HG03108 (cell line): ENCODE data around the gene TMEM187.
"Not testable (repeated sequence)": the region's sequence is repeated elsewhere in the genome, so short reads cannot be mapped to it uniquely, and the experiment has no call there.

Experiments
- ATAC-seq: cut with Tn5 transposase; IDR thresholded peaks from one replicate; pipeline ENCODE4 v1.9.1; 2021; ENCODE audit warnings: moderate library complexity; ENCODE audit not compliant: unreplicated experiment

The TMEM187 gene

DNA sequence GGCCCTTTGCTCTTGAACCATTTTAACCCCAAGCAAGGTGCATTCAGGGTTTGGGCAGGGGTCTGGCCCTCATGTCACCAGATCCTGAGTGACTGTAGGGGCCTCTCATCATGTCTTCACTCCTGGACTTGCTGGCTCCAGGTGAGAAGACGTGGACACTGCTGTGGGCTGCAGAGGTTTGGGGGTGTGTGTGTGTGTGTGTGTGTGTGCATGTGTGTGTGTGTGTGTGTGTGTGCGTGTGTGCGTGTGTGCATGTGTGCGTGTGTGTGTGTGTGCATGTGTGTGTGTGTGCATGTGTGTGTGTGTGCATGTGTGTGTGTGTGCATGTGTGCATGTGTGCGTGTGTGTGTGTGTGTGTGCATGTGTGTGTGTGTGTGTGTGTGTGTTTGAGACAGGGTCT lies 21.8 kb downstream of the TMEM187 start:
- not testable (repeated sequence) for ATAC-seq

DNA sequence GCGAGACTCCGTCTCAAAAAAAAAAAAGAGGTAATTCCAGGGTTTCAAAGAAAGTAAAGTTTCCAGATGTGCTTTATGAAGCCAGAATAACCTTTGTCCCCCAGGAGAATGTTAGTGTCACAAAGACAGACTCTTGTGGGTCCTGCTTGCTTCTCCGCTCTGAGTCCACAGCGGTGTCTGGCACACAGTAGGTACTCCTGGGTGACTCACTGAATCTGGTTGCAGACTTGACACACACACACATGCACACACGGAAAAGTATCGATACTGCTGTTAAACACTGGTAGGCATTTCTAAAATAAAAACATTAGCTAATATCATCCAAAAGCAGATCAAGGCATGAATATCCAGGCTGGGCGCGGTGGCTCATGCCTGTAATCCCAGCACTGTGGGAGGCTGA lies 22.9 kb downstream of the TMEM187 start:
- ATAC-seq: no peak

DNA sequence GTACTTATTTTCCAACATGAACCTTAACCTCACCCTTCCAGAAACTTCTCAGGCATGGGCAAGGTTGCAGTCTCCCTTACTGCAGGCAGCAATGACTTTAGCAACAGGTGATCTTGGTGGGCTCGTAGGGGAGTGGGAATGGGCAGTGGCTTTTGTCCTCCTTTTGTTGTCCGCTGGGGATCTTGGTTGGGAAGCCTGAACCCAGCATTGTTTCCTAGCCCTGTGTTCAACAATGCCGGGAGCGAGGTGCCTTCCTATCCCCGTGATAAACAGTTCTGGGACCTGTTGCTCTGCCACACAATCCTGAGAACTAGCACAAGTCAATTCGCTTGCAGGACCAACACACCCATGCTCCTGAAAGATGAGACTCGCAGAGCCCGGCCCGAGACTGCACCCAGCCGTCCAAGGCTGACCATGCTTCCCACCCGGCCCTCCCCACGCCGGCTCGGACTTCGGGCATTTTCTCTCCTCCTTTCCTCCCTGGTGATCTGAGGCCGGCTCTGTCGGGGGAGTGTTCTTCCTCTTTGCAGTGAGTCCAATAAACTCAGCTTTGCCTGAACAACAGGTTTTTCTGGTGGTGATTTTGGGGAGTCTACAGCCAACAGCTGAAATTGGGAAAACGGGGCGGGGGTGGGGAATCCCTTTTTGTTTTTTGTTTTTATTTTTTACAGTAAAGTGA lies 26.9 kb downstream of the TMEM187 start:
- ATAC-seq: no peak

DNA sequence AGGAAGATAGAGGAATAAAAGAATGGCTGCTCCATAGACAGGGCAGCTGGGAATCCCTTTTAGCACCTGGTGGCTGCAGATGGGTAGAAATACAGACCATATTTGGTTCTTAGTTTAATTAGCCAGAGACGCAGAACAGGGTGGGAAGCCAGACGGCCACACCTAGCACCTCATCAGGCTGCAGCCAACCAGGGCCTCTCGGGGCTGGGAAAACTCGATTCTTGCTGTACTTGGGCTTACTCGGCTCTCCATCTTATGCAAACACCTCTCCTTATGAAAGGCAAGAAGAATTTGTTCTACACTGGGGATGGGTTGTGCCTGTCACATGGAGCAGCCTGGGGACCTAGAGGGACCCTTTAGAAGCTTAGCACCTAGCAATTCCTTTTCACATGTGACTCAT lies 27.5 kb downstream of the TMEM187 start:
- ATAC-seq: no peak

DNA sequence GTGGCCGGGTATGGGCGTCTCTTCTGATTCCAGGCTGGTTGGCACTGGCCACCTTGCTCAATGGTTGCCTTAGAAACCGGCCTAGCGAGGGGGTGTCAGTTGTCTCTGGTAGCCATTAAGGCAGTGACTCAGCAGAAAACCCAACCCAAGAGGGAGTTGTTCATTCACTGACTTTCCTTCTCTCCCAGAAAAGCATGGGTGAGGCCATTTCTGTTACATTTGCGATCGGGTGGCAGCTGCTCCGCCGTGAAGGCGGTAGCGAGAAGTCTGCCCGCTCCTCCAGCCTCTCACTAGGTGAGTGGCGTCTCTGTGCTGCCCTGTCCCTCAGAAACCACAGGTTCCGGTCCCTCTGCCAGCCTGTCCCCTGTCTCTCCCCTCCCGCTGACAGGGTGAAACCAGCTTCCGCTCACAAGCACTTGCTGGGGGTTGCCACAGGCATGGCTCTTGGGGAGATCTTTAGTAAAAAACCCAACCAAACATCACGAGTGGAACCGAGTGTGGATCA lies 29.7 kb downstream of the TMEM187 start:
- peak; percentile 65 for ATAC-seq

DNA sequence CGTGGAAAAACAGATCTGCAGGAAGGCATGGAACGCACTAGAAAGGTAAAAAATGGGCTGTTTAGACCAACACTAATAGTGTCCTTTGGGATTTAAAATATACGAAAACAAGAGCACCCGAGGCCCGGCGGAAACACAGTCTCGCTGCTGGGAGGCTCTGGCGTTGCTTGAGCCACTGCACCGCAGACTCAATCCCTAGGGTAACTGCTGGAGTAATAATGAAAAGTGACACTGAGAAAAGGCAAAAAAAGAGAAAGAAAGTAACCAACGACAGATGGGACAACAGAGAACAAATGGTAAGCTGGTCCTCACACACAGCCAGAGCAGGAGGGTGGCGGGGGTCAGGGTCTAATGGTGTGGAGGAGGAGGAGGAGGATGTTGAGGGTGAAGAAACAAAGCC lies 31.8 kb downstream of the TMEM187 start:
- no peak for ATAC-seq

DNA sequence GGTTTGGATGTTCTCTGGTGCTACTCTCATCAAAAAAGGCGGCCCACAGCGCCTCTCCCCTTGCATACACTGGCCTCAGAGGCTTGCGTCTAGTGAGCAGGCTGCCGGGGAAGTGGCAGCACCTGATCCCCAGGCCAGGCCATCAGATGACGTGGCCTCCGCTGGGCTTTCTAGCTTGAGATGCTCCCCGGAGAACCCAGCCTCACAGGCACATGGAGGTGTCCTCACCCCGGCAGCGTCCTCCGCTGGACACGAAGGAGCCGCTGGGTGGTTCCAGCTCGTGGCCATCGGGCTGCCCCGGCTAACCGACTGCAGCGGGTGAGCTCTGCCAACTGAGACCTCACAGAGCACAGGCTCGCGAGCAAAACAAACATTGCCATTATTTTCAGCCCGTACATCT lies 34.4 kb downstream of the TMEM187 start:
- ATAC-seq: no peak

DNA sequence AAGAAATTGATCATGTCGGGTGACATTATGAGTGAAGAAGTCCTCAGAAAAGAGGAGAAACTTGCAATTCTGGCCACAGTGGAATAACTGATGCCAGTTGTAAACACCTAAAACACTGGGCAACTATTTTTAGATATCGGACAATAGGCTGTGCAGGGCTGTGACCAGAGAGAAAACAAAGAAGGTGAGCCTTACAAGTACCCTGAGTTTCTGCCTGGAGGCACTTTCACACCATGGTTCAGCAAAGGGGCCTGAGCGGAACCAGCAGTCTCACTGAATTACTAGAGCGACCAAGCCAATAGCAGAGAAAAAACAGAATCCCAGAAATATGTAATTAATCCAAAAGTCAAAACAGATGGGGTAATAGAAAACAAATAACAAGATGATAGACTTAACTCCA lies 36.0 kb downstream of the TMEM187 start:
- no peak for ATAC-seq

DNA sequence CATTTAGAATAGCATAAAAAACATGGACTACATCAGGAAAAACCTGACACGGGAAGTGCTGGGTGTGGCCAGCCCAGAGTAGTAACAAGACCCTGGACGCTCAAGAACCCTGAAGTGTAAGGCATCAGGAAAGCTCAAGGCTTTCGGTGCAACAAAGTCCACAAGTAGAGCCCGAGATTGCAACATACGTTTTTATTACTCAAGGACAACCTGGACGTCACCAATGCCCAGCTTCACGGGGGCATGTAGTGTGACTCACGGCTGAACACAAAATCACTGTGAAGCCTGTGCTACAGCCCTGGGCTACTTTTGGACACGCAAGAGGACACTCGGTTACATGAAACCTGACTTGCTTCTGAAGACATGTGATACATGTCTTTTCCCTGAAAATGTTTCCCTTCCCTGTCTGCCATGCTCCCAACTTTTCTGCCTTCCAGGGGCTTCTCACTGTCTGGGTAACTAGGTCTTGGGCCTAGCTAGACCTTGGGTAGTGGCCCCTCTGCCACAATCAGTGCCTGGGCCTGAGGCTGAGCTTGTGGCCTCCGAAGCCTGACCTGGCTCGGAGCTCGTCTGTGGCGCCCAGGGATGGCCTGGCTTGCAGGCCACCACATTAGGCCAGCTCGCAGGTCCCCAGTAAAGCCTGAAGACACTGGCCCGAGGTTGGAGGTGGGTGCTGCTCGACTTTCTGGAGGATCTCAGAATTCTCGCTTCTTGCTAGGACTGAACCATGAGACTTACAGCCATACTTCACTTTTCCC lies 38.0 kb downstream of the TMEM187 start:
- ATAC-seq: no peak

DNA sequence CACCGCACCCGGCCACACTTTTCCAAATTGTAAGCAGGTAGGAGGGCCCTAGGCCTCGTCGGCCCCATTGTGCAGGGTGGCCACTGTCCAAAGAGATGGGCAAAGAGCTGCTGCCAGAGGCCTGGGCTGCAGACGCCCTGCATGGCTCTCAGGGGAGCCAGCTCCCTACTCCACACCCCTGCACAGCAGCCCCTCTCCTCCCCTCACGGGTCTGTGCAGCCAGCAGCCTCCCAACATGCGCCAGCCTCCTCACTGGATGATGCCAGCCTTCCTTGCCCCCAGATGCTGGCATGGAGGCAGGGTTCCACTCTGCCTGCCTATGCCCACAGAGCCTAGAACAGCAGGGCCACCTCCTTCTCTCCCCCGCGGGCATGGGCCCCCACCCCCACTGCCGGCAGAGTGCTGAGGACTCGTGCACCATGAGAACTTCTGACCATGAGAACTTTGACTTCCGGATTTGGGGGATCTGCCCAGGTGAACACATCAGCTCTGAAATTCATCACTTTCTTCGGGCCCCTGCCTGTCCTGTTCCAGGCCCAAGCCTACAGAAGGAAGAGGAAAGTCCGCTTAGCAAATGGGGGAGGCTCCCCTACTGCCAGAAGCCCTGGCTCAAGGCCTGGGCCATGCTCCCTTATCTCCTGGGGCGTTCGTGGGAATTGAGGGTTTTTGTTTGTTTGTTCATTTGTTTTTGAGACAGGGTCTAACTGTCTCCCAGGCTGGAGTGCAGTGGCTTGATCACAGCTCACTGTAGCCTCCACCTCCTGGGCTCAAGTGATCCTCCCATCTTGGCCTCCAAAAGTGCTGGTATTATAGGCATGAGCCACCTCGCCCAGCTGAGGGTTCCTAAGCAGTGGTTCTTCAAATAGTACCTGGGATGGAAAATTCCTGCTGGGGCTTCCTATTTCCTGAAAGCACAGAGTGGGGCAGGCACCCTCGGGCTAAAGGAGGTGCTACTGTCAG lies 39.1 kb downstream of the TMEM187 start:
- ATAC-seq: no peak

DNA sequence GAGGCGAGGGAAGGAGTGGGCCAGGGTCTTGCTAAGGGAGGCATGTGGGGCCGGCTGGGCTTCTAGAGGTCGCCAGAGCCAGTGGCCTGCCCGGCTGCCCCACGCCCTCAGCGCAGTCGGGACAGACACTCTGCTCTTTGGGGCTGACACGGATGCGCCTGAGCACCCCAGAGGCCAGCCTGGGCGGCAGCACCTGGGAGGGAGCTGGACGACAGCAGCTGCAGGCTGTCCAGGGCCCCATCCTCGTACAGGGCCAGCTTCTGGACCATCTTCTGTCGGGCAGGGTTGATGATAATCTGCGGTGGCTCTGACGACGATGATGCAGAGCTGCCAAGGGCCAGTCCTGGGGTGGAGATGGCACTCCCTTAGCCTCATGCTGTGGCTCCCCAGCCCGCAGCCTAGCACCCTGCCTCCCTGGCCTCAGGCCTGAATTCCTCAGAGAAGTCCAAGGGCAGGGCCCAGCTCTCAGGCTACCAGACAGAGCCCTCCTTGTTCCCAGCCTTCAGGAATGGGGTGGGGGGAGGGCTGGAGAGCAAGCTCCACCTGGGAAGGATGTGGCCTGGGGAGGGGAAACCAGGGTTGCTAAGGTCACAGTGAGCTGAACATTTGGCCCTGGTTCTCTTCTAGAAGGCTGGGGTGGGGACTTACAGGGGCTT lies 39.9 kb downstream of the TMEM187 start:
- ATAC-seq: no peak

DNA sequence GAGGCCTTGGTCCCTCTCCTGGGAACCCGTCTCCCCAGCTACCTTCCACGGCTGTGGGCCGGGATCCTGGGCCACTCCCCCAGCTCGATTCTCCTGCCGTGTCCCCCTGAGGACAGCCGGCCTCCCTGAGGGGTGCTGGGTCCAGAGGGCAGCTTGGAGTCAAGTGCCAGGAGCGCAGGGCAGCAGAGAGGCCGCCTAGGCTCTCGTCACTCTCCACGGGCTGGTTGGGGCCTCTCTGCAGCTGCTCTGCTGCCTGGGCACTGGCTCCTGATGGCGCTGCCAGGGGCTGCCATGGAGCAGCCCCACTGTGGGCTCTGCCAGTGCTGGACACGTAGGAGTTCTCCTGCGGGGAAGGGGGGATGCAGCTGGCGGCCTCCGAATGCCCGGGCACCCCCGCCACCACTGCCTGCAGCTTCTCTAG lies 40.5 kb downstream of the TMEM187 start:
- no peak for ATAC-seq

DNA sequence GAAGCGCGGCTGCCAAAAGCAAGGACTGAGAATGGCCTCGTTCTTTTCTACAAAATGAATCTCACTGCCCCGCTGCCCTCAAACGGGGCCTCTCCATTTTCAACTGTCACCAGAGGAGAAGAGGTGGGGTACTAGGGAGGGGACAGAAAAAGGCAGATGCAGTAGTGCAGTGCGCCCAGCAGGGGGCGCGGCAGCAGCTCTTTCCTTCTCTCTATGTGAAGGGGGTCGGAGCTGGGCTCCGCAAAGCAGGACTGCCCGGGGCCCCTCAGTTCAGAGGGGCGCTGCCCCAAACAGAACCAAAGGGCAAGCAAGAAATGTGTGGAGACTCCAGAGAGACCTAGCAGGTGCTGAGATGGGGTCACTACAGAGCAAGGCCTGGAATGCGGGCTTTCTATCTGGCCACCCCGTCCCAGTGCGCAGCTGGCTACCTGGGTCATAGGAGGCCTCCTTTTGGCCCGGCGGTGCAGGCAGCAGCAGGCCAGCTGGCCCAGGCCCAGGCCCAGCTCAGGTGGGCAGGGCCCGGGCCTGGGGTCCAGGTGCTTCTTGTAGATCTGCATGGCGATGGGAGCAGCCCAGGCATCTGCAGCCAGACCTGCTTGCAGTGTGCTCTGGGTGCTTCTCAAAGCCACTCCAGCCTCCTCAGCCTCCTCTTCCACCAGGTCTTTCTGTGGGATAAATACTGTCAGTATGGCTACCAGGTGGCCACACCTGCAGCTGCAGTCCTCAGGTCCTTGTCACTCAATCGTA lies 41.2 kb downstream of the TMEM187 start:
- no peak for ATAC-seq

DNA sequence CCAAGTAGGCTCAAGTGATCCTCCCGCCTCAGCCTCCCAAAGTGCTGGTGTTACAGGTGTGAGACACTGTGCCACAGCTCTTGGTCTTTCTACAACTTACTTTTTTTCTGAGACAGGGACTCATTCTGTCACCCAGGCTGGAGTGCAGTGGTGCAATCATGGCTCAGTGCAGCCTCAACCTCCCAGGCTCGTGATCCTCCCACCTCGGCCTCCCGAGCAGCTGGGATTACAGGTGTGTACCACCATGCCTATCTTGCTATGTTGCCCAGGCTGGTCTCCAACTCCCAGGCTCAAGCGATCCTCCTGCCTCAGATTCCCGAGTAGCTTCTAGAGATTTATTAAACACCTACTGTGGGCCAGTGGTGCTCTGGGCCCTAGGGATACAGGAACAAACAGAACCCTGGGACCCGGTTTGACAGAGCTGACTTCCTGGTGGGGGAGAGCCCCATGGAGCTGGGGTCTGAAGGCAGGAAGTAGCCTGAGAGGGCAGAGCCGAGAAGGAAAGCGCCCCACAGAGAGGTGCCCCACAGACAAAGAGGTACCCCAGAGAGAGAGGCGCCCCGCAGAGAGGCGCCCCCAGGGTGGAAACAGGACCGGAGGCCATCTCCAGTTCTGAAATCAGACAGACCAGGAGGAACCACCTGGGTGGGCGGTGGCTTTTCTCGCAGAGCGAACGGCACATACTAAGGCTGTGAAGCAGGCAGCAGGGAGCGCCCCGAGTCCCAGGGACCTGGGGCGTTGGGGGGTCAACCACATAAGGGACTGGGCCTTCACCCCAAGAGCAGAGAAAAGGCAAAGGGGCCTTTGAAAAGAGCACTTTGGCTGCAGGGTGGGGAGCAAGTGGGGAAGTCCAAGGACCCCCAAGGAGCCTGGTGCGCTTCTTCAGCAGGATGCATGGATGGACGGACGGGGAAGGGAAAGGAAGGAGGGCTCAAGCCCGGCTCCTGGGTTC lies 42.2 kb downstream of the TMEM187 start:
- no peak for ATAC-seq

DNA sequence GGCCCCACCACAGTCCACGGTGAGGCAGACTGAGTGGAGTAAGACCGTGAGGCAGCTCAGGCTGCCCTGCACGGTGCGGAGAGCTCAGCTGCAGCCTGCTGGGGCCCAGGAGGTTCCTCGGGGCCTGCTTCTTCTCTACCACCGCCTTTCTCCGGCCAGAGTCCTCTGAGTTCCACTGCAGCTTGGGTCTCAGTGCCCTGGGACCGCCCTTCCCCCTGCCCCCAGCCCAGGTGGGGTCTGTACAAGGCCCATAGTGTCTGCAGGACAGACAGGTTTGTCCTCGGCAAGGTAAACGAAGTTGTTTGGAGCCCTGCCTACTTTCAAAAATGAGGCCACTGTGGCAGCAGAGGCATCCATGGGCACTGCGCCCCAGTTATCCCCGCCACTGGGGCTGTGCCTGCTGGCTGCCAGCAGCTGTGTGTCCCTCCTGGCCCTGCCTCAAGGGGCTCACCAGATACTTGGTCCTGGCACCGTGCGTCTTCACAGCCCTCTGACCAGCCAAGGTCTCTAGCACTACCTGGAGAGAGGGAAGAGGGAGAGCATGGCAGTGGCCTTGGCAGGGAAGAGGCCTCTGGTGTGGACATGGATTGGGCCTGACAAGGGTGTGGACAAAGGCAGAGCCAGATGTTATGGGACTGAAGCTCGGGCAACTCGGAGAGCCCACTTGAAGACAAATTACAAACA lies 43.2 kb downstream of the TMEM187 start:
- ATAC-seq: no peak

DNA sequence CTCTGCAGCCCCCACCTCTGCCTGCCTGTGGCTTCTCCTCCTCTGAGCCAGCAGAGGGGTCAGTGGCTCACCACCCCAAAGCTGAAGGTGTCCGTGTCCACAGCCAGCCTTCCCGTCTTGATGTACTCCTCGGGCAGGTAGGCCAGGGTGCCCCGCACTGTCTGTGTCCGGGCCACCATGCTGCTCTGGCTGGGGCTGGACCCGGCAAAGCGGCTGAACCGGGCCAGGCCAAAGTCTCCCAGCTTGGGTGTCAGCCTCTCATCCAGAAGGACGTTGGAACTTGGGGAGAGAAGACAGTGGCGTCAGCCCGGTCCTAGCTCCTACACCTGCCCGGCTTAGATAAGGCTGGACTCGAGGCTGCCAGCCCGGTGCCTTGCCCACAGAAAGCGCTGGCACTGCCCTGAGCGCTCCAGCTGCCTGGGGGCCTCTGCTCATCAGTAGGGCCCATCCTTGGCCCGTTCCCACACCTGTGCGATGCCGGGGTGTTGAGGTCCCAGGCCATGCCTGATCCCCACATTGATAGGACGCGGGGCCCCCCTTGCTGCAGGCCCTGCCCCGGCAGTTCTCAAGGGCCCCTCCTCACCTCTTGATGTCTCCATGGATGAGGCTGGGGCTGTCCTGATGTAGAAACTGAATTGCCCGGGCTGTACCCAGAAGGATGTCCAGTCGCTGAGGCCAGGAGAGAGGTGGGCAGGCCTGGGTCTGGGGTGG lies 44.0 kb downstream of the TMEM187 start:
- no peak for ATAC-seq

DNA sequence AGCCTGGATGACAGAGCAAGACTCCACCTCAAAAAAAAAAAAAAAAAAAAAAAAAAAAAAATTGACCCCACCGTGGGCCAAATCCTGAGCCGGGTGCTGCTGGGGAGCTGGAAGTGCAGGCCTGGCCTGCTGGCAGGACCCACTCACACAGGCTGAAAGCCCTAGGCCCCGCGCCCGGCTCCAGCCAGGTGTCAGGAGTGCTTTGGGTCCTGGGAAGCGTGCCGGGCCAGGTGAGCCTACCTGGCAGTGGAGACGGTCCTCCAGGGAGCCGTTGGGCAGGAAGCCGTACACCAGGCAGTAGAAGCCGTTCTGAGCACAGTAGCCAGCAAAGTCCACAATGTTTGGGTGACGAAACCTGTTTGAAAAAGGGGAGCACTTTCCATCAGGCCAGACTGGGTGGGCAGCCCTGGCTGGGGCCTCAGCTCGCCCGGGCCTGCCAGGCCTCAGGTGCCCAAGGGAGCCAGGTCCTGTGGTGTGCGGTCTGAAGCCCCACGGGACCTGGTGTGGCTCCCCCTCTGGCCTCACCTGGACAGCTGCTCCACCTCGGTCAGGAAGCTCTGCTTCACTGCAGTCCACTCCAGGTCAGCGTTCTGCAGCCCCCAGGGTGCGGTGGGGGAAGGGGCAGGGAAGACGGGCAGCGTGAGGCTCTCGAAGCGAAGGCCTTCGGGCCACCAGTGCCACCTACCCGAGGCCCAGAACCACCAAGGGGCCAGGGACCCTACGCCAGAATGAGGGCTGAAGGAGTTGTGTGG lies 45.4 kb downstream of the TMEM187 start:
- ATAC-seq: no peak
